PC-9 (cell line): Measurements from ENCODE around the gene UCP2. TPM values are rescaled to one million over a fixed set of nuclear protein-coding genes. Genes with fewer than 3 reads are reported as not detected.

Experiments used
- BruUV-seq: library from RNA; stranded (reverse); fragments of 400-500 nt; replicated peaks from 2 replicates; lab custom pipeline; 2021; lab: Mats Ljungman, UMichigan
- CTCF ChIA-PET: fragments of 300-600 bp; sonication (Branson Sonifier 250); formaldehyde crosslinking; loops from one replicate; lab custom pipeline; 2022; ENCODE audit warnings: antibody characterized with exemption; lab: Charles Lee
- POLR2A ChIA-PET: fragments of 300-600 bp; sonication (Branson Sonifier 250); formaldehyde crosslinking; loops from one replicate; lab custom pipeline; 2022; ENCODE audit warnings: antibody characterized with exemption; ENCODE audit not compliant: unreplicated experiment; lab: Charles Lee
- DNase-seq, 2 experiments: peaks; one replicate each; pipeline versions ENCODE4 v3.0.0 to v3.0.0-alpha.2; 2015 to 2022; ENCODE audit warnings: mixed read lengths in 1 of 2
- H2AFZ ChIP-seq: fragments of 200-600 bp; sonication (generic); 2 replicates; pipeline ENCODE4 v1.8.1; 2017; ENCODE audit warnings: antibody characterized with exemption
- H3F3A ChIP-seq: fragments of 200-600 bp; sonication (generic); 2 replicates; pipeline ENCODE4 v1.8.1; 2017; ENCODE audit warnings: antibody characterized with exemption, mild to moderate bottlenecking, low read depth; ENCODE audit not compliant: insufficient read depth
- H3K27ac ChIP-seq: fragments of 200-600 bp; sonication (generic); 2 replicates; pipeline ENCODE4 v1.6.1; 2016; ENCODE audit warnings: mixed run types
- H3K27me3 ChIP-seq: fragments of 200-600 bp; sonication (generic); 2 replicates; pipeline ENCODE4 v1.6.1; 2016; ENCODE audit warnings: low read depth, mixed run types; ENCODE audit not compliant: insufficient read depth
- H3K36me3 ChIP-seq: fragments of 200-600 bp; sonication (generic); 2 replicates; pipeline ENCODE4 v1.6.1; 2016; ENCODE audit warnings: low read depth, mixed run types
- H3K4me1 ChIP-seq: fragments of 200-600 bp; sonication (generic); replicated peaks from 2 replicates; pipeline ENCODE4 v1.6.1; 2016; ENCODE audit warnings: mixed run types; ENCODE audit not compliant: insufficient read depth
- H3K4me2 ChIP-seq: fragments of 200-600 bp; sonication (generic); 2 replicates; pipeline ENCODE4 v1.6.1; 2017; ENCODE audit warnings: mixed run types
- H3K4me3 ChIP-seq: fragments of 200-600 bp; sonication (generic); 2 replicates; pipeline ENCODE4 v1.6.1; 2016; ENCODE audit warnings: mixed run types
- H3K79me2 ChIP-seq: fragments of 200-600 bp; sonication (generic); 2 replicates; pipeline ENCODE4 v1.6.1; 2017; ENCODE audit warnings: low read depth, mixed run types
- H3K9me2 ChIP-seq: fragments of 200-600 bp; sonication (generic); 2 replicates; pipeline ENCODE4 v1.8.1; 2017; ENCODE audit warnings: mild to moderate bottlenecking; ENCODE audit not compliant: insufficient read depth
- H3K9me3 ChIP-seq: fragments of 200-600 bp; sonication (generic); 2 replicates; pipeline ENCODE4 v1.8.1; 2016; ENCODE audit warnings: low read depth; ENCODE audit not compliant: insufficient read depth
- H4K20me1 ChIP-seq: fragments of 200-600 bp; sonication (generic); 2 replicates; pipeline ENCODE4 v1.8.1; 2017; ENCODE audit not compliant: insufficient read depth
- CTCF ChIP-seq: fragments of 200-600 bp; sonication (generic); conservative IDR thresholded peaks from 2 replicates; pipeline ENCODE4 v1.6.1; 2017; ENCODE audit warnings: mixed run types, antibody characterized with exemption, mild to moderate bottlenecking, moderate library complexity
- EZH2 ChIP-seq: fragments of 200-600 bp; sonication (generic); IDR thresholded peaks from 2 replicates; pipeline ENCODE4 v1.8.0; 2017; ENCODE audit warnings: antibody characterized with exemption, low read depth
- intact Hi-C: fragments of 100-400 bp; cut with micrococcal nuclease; formaldehyde crosslinking; loops from one replicate; pipeline ENCODE4 v1.10.0; 2022; ENCODE audit not compliant: unreplicated experiment
- total RNA-seq: library from RNA; stranded (reverse); gene quantifications from 2 replicates; pipeline ENCODE4 v1.2.3, GENCODE V29; 2021

Gene UCP2
- total RNA-seq, 1 experiment from 2014 or later = 27.2 TPM

GRCh38 chr11:74008373-74009229 lies 26.0 kb upstream of the UCP2 start, which contains the start of gene UCP3:
UCP3 (minus strand) TSS chr11:74009085; CDS start chr11:74007042, 2,043 bp downstream.
- DNase-seq = no peak
- no peak within 1 kb of the TSS for H3K4me3 ChIP-seq
- H3K79me2 ChIP-seq = no peaks in the 10 kb centered on the region
- no peaks in the 10 kb centered on the region for H3K9me3 ChIP-seq
- intact Hi-C loops = no loop called here
- TF ChIP-seq EZH2 (no peak), CTCF (no peak)
- no peaks in the 10 kb centered on the region for H3K4me1 ChIP-seq
- H3K36me3 ChIP-seq = no peaks in the 10 kb centered on the region
- no peak within 1 kb of the TSS for H2AFZ ChIP-seq
- no peak within 1 kb of the TSS for H3K27ac ChIP-seq
- peaks cover 4% of the 10 kb centered on the region; the same call in 1 of the 2 replicates for H3F3A ChIP-seq
- no peaks in the 10 kb centered on the region for H3K27me3 ChIP-seq
- H3K4me2 ChIP-seq = no peak within 1 kb of the TSS
- ChIA-PET CTCF (no interaction called here), POLR2A (interaction anchor here (0.6 kb wide), 2 partner anchors 16 to 25 kb away, joined by 4 to 6 read pairs; no protein-coding TSS in a partner anchor)
- H3K9me2 ChIP-seq = no peaks in the 10 kb centered on the region
- no peaks in the 10 kb centered on the region for H4K20me1 ChIP-seq
- BruUV-seq = no TSS peak

GRCh38 chr11:74007691-74008372 lies 25.2 kb upstream of the UCP2 start:
- Histone ChIP-seq H2AFZ (no peak overlapping the region), H3K27ac (no peak overlapping the region), H3K4me1 (no peaks in the 10 kb centered on the region), H3K9me3 (no peaks in the 10 kb centered on the region), H3K79me2 (no peaks in the 10 kb centered on the region), H3K36me3 (no peaks in the 10 kb centered on the region), H3K4me2 (no peak overlapping the region), H3K9me2 (no peaks in the 10 kb centered on the region), H3F3A (peaks cover 4% of the 10 kb centered on the region; the same call in 1 of the 2 replicates), H3K27me3 (no peaks in the 10 kb centered on the region), H4K20me1 (no peaks in the 10 kb centered on the region), H3K4me3 (no peak overlapping the region)
- BruUV-seq = no TSS peak
- ChIA-PET CTCF (no interaction called here), POLR2A (interaction anchor here (0.6 kb wide), 2 partner anchors 15 to 25 kb away, joined by 4 to 6 read pairs; no protein-coding TSS in a partner anchor)
- DNase-seq = no peak
- intact Hi-C loops = no loop called here
- TF ChIP-seq EZH2 (no peak), CTCF (no peak)

- Histone ChIP-seq H3K36me3 (no peaks in the 10 kb centered on the region), H3K27me3 (no peaks in the 10 kb centered on the region), H4K20me1 (no peaks in the 10 kb centered on the region), H3K27ac (no peak overlapping the region), H3K4me2 (no peak overlapping the region), H3K79me2 (no peaks in the 10 kb centered on the region), H3K4me3 (no peak overlapping the region), H3K4me1 (no peaks in the 10 kb centered on the region), H3K9me3 (no peaks in the 10 kb centered on the region), H2AFZ (no peak overlapping the region), H3F3A (peaks cover 4% of the 10 kb centered on the region; the same call in 1 of the 2 replicates), H3K9me2 (no peaks in the 10 kb centered on the region)
- TF ChIP-seq CTCF = no peak
- no peak for TF ChIP-seq EZH2
- ChIA-PET CTCF (no interaction called here), POLR2A (no interaction called here)
- DNase-seq = no peak
- intact Hi-C loops = no loop called here
- no TSS peak for BruUV-seq
Measured at GRCh38 chr11:74006743-74007304, 24.2 kb upstream of the UCP2 start.
